PFSK-1 (cell line): Measurements from ENCODE around the gene PRKCE.

Experiments
- FOXP2 ChIP-seq: optimal IDR thresholded peaks from 2 replicates; pipeline ENCODE3; 2011; ENCODE audit warnings: borderline replicate concordance, control low read depth, inconsistent platforms; ENCODE audit not compliant: insufficient read depth; ENCODE audit errors: extremely low read length, extremely low read depth
- POLR2AphosphoS5 ChIP-seq: IDR thresholded peaks from 2 replicates; pipeline ENCODE4 v1.6.1; 2012; ENCODE audit warnings: low read depth, mild to moderate bottlenecking, control low read depth, low read length, moderate library complexity
- SIN3A ChIP-seq: IDR thresholded peaks from 2 replicates; pipeline ENCODE4 v1.6.1; 2012; ENCODE audit warnings: mild to moderate bottlenecking, low read length, moderate library complexity, borderline replicate concordance; ENCODE audit not compliant: insufficient read depth
- TAF1 ChIP-seq: IDR thresholded peaks from 2 replicates; pipeline ENCODE4 v1.6.1; 2012; ENCODE audit warnings: low read length, control low read depth, borderline replicate concordance; ENCODE audit not compliant: insufficient read depth
- TF ChIP-seq, protein P1 (sequence below), 2 experiments: IDR thresholded peaks; 2 replicates each; pipeline versions ENCODE4 v1.6.1 to v1.8.0; 2011 to 2012; ENCODE audit warnings: low read depth in 2 of 2, low read length in 2 of 2, control low read depth in 1 of 2, inconsistent platforms in 1 of 2, mild to moderate bottlenecking in 1 of 2, moderate library complexity in 1 of 2; ENCODE audit not compliant: insufficient read depth in 1 of 2

DNA sequence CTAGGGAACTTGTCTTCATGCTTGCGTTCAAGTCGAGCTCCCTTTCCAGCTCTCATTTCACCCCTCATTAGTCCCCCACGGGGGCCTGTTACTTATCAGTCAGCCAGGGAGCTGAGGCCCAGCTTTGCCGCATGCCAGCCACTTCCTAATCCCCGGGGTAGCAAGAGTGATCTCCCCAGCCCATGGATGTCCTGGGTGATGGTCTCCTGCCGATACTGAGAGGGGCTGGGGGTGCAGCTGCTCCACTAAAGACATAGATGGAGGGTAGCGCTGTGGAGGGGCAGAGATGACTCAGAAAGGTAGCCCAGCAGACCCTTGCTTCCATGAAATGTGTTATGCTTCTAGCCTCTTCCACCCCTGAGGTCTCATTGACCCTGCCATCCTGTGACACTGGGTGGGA is 331.7 kb downstream of the PRKCE start:
- TF ChIP-seq SIN3A (no peak), TAF1 (no peak), POLR2AphosphoS5 (no peak), FOXP2 (no peak)
- TF ChIP-seq, protein P1, sequence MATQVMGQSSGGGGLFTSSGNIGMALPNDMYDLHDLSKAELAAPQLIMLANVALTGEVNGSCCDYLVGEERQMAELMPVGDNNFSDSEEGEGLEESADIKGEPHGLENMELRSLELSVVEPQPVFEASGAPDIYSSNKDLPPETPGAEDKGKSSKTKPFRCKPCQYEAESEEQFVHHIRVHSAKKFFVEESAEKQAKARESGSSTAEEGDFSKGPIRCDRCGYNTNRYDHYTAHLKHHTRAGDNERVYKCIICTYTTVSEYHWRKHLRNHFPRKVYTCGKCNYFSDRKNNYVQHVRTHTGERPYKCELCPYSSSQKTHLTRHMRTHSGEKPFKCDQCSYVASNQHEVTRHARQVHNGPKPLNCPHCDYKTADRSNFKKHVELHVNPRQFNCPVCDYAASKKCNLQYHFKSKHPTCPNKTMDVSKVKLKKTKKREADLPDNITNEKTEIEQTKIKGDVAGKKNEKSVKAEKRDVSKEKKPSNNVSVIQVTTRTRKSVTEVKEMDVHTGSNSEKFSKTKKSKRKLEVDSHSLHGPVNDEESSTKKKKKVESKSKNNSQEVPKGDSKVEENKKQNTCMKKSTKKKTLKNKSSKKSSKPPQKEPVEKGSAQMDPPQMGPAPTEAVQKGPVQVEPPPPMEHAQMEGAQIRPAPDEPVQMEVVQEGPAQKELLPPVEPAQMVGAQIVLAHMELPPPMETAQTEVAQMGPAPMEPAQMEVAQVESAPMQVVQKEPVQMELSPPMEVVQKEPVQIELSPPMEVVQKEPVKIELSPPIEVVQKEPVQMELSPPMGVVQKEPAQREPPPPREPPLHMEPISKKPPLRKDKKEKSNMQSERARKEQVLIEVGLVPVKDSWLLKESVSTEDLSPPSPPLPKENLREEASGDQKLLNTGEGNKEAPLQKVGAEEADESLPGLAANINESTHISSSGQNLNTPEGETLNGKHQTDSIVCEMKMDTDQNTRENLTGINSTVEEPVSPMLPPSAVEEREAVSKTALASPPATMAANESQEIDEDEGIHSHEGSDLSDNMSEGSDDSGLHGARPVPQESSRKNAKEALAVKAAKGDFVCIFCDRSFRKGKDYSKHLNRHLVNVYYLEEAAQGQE (IDR thresholded peaks at IDR 0.05; ENCODE audit: insufficient read depth in 1 of 2, low read depth in 2 of 2, low read length in 2 of 2) = no peak
